Coronary artery (tissue), 2 donors: Measurements from ENCODE around the gene ZNF282.

Source experiments
- DNase-seq: peaks from one replicate; pipeline ENCODE4 v3.0.0-alpha.2; 2017; ENCODE audit warnings: low spot score
- H3K27ac ChIP-seq, 2 donors: fragments of 200-600 bp; sonication (generic); one replicate each; pipeline ENCODE4 v1.5.1; 2016 to 2019
- H3K4me3 ChIP-seq: fragments of 200-600 bp; sonication (generic); 2 replicates; pipeline ENCODE4 v1.5.1; 2016; ENCODE audit warnings: mild to moderate bottlenecking, moderate library complexity
- CTCF ChIP-seq: fragments of 200-600 bp; sonication (generic); IDR thresholded peaks from one replicate; pipeline ENCODE4 v1.5.1; 2019; ENCODE audit warnings: antibody characterized with exemption

The ZNF282 gene

GRCh38 chr7:149237502-149237901, 42.2 kb downstream of the ZNF282 start:
- Histone ChIP-seq H3K4me3 (no peak overlapping the region), H3K27ac (no peak overlapping the region)
- no peak for TF ChIP-seq CTCF
- DNase-seq: no peak

- no peak for TF ChIP-seq CTCF
- no peak overlapping the region for H3K27ac ChIP-seq
- no peak for DNase-seq
- no peak overlapping the region for H3K4me3 ChIP-seq
Observed at GRCh38 chr7:149238051-149238450, 42.7 kb downstream of the ZNF282 start.

- TF ChIP-seq CTCF: peak; percentile 78
- DNase-seq: peak; percentile 92
- Histone ChIP-seq H3K27ac (peak within 1 kb of the TSS; percentile 51 to 82), H3K4me3 (peak within 1 kb of the TSS; percentile 96)
Observed at GRCh38 chr7:149239345-149240143, 44.2 kb downstream of the ZNF282 start, which contains the start of gene ZNF212. Gene ZNF212, plus strand, starts transcription at chr7:149239651. Its CDS starts 128 bp downstream, at chr7:149239779.

- H3K27ac ChIP-seq: no peak overlapping the region
- no peak for TF ChIP-seq CTCF
- H3K4me3 ChIP-seq: peak overlapping the region; percentile 96
- no peak for DNase-seq
Observed at GRCh38 chr7:149240637-149241036, 45.3 kb downstream of the ZNF282 start.

- Histone ChIP-seq H3K27ac (no peak overlapping the region), H3K4me3 (no peak overlapping the region)
- no peak for DNase-seq
- no peak for TF ChIP-seq CTCF
Observed at GRCh38 chr7:149241696-149242095, 46.4 kb downstream of the ZNF282 start.

GRCh38 chr7:149245244-149245643, 49.9 kb downstream of the ZNF282 start:
- no peak for TF ChIP-seq CTCF
- H3K4me3 ChIP-seq: no peak overlapping the region
- H3K27ac ChIP-seq: no peak overlapping the region
- DNase-seq: no peak

GRCh38 chr7:149245744-149246143, 50.4 kb downstream of the ZNF282 start:
- DNase-seq: no peak
- no peak for TF ChIP-seq CTCF
- no peak overlapping the region for H3K4me3 ChIP-seq
- H3K27ac ChIP-seq: no peak overlapping the region
